WTC11 (cell line): Measurements from ENCODE around the gene ADAM19. TPM values are rescaled to one million over a fixed set of nuclear protein-coding genes. Genes with fewer than 3 reads are reported as not detected.

Experiments
- ATAC-seq: fragments of 200-7000 bp; cut with Tn5 transposase; 2 replicates; pipeline ENCODE4 v1.10.0; 2021; ENCODE audit warnings: mild to moderate bottlenecking, moderate library complexity
- CTCF ChIA-PET: fragments of 300-600 bp; sonication (Branson Sonifier 250); formaldehyde crosslinking; loops from one replicate; lab custom pipeline; 2021; ENCODE audit warnings: antibody characterized with exemption; lab: Charles Lee
- POLR2A ChIA-PET: fragments of 350-600 bp; sonication (Branson Sonifier 250); formaldehyde crosslinking; loops from one replicate; lab custom pipeline; 2021; ENCODE audit warnings: antibody characterized with exemption; lab: Charles Lee
- DNase-seq: peaks from one replicate; pipeline ENCODE4 v3.0.0; 2021; ENCODE audit warnings: low spot score
- H3K27ac Mint-ChIP-seq: 2 replicates; pipeline ENCODE4 v1.8.0; 2021; ENCODE audit warnings: mixed read lengths
- H3K27me3 Mint-ChIP-seq: 2 replicates; pipeline ENCODE4 v1.8.0; 2021; ENCODE audit warnings: low read depth, mild to moderate bottlenecking, moderate library complexity, mixed read lengths
- H3K36me3 Mint-ChIP-seq: 2 replicates; pipeline ENCODE4 v1.8.0; 2021; ENCODE audit warnings: mixed read lengths
- H3K4me1 Mint-ChIP-seq: 2 replicates; pipeline ENCODE4 v1.8.0; 2022; ENCODE audit warnings: mixed read lengths
- H3K4me3 Mint-ChIP-seq: 2 replicates; pipeline ENCODE4 v1.8.0; 2021; ENCODE audit warnings: mild to moderate bottlenecking, moderate library complexity, mixed read lengths
- H3K9me3 Mint-ChIP-seq: 2 replicates; pipeline ENCODE4 v1.8.0; 2021; ENCODE audit warnings: mixed read lengths
- AFF4 ChIP-seq: sonication (generic); formaldehyde crosslinking; IDR thresholded peaks from 2 replicates; pipeline ENCODE4 v1.8.1; 2023; ENCODE audit warnings: mild to moderate bottlenecking, missing genetic modification reagents, borderline replicate concordance
- CDX4 ChIP-seq: fragments of 250-450 bp; sonication (Bioruptor Pico); IDR thresholded peaks from 2 replicates; pipeline ENCODE4 v1.9.0; 2021; ENCODE audit warnings: moderate library complexity, mild to moderate bottlenecking, inconsistent platforms, borderline replicate concordance
- CREB1 ChIP-seq: sonication (generic); formaldehyde crosslinking; IDR thresholded peaks from 2 replicates; pipeline ENCODE4 v1.8.0; 2023; ENCODE audit warnings: mild to moderate bottlenecking, missing genetic modification reagents
- ELF4 ChIP-seq: sonication (generic); formaldehyde crosslinking; IDR thresholded peaks from 2 replicates; pipeline ENCODE4 v1.8.1; 2022; ENCODE audit warnings: low read depth, mild to moderate bottlenecking, moderate library complexity, missing genetic modification reagents
- ERG ChIP-seq: fragments of 250-450 bp; sonication (Bioruptor Pico); IDR thresholded peaks from 2 replicates; pipeline ENCODE4 v1.8.0; 2021; ENCODE audit warnings: mild to moderate bottlenecking
- ESRRA ChIP-seq: sonication (generic); formaldehyde crosslinking; IDR thresholded peaks from 2 replicates; pipeline ENCODE4 v1.8.1; 2022; ENCODE audit warnings: mild to moderate bottlenecking, missing genetic modification reagents, borderline replicate concordance
- FOXP4 ChIP-seq: sonication (generic); formaldehyde crosslinking; IDR thresholded peaks from 2 replicates; pipeline ENCODE4 v1.8.0; 2022; ENCODE audit warnings: mild to moderate bottlenecking, missing genetic modification reagents
- IRF2 ChIP-seq: sonication (generic); formaldehyde crosslinking; IDR thresholded peaks from 2 replicates; pipeline ENCODE4 v1.8.0; 2022; ENCODE audit warnings: low read depth, missing genetic modification reagents, borderline replicate concordance
- MLX ChIP-seq: sonication (generic); formaldehyde crosslinking; IDR thresholded peaks from 2 replicates; pipeline ENCODE4 v1.8.1; 2023; ENCODE audit warnings: mild to moderate bottlenecking, missing genetic modification reagents, moderate library complexity
- MYBL2 ChIP-seq: sonication (generic); formaldehyde crosslinking; IDR thresholded peaks from 2 replicates; pipeline ENCODE4 v1.8.1; 2023; ENCODE audit warnings: mild to moderate bottlenecking, moderate library complexity, missing genetic modification reagents
- PREB ChIP-seq: sonication (generic); formaldehyde crosslinking; IDR thresholded peaks from 2 replicates; pipeline ENCODE4 v1.8.1; 2022; ENCODE audit warnings: mild to moderate bottlenecking, missing genetic modification reagents, moderate library complexity, borderline replicate concordance
- PRRX2 ChIP-seq: fragments of 250-450 bp; sonication (Bioruptor Pico); IDR thresholded peaks from 2 replicates; pipeline ENCODE4 v1.8.0; 2021; ENCODE audit warnings: mild to moderate bottlenecking
- TCF7 ChIP-seq: sonication (generic); formaldehyde crosslinking; IDR thresholded peaks from 2 replicates; pipeline ENCODE4 v1.8.0; 2022; ENCODE audit warnings: mild to moderate bottlenecking, low read depth, missing genetic modification reagents, moderate library complexity
- ZNF121 ChIP-seq: sonication (generic); formaldehyde crosslinking; IDR thresholded peaks from 2 replicates; pipeline ENCODE4 v1.8.0; 2023; ENCODE audit warnings: missing genetic modification reagents
- ZNF263 ChIP-seq: sonication (generic); formaldehyde crosslinking; IDR thresholded peaks from 2 replicates; pipeline ENCODE4 v1.8.1; 2022; ENCODE audit warnings: low read depth, mild to moderate bottlenecking, moderate library complexity, missing genetic modification reagents
- ZNF317 ChIP-seq: sonication (generic); formaldehyde crosslinking; IDR thresholded peaks from 2 replicates; pipeline ENCODE4 v1.8.1; 2023; ENCODE audit warnings: low read depth, mild to moderate bottlenecking, moderate library complexity, missing genetic modification reagents, borderline replicate concordance
- ZNF416 ChIP-seq: fragments of 250-450 bp; sonication (Bioruptor Pico); IDR thresholded peaks from 2 replicates; pipeline ENCODE4 v1.9.0; 2021; ENCODE audit warnings: mild to moderate bottlenecking, inconsistent platforms
- ZNF425 ChIP-seq: fragments of 250-450 bp; sonication (Bioruptor Pico); conservative IDR thresholded peaks from 2 replicates; pipeline ENCODE4 v1.9.0; 2021; ENCODE audit warnings: mild to moderate bottlenecking
- ZNF532 ChIP-seq: fragments of 250-450 bp; sonication (Bioruptor Pico); IDR thresholded peaks from 2 replicates; pipeline ENCODE4 v1.9.0; 2021; ENCODE audit warnings: mild to moderate bottlenecking, borderline replicate concordance
- total RNA-seq: library from RNA; stranded (reverse); gene quantifications from 3 replicates; pipeline ENCODE4 v1.2.3, GENCODE V29; 2021

The ADAM19 gene
- total RNA-seq, 1 experiment from 2014 or later: 28.6 TPM

- no peak for TF ChIP-seq ZNF416
- no peak for TF ChIP-seq PREB
- no peak for TF ChIP-seq MLX (CRISPR knock-in tag)
- TF ChIP-seq ZNF532 (CRISPR knock-in tag): no peak
- TF ChIP-seq ELF4 (CRISPR knock-in tag): no peak
- no peak for TF ChIP-seq ZNF425 (CRISPR knock-in tag)
Observed at GRCh38 chr5:157550663-157551062, 24.9 kb downstream of the ADAM19 start (continued).

GRCh38 chr5:157549954-157550549, 25.5 kb downstream of the ADAM19 start:
- no peak for ATAC-seq
- CTCF ChIA-PET: no interaction called here
- POLR2A ChIA-PET: no interaction called here
- no peak for TF ChIP-seq MYBL2 (CRISPR knock-in tag)
- no peak for TF ChIP-seq TCF7 (CRISPR knock-in tag)
- TF ChIP-seq ERG (CRISPR knock-in tag): no peak
- no peak for TF ChIP-seq PRRX2
- TF ChIP-seq IRF2: no peak
- TF ChIP-seq CREB1 (CRISPR knock-in tag): no peak
- TF ChIP-seq CDX4 (CRISPR knock-in tag): no peak
- TF ChIP-seq FOXP4: no peak
- no peak for TF ChIP-seq AFF4 (CRISPR knock-in tag)
- no peak for TF ChIP-seq ZNF263 (CRISPR knock-in tag)
- TF ChIP-seq ZNF317 (CRISPR knock-in tag): no peak
- TF ChIP-seq ESRRA (CRISPR knock-in tag): no peak
- TF ChIP-seq ZNF416: no peak
- TF ChIP-seq ZNF121: no peak

More at GRCh38 chr5:157549954-157550549, 25.5 kb downstream of the ADAM19 start:
- Mint-ChIP-seq H3K4me1 (peaks cover 19% of the 10 kb centered on the region), H3K27me3 (no peaks in the 10 kb centered on the region), H3K9me3 (peaks cover 4% of the 10 kb centered on the region), H3K4me3 (no peak overlapping the region), H3K36me3 (peaks cover 5% of the 10 kb centered on the region; the same call in 1 of the 2 replicates), H3K27ac (no peak overlapping the region)
- DNase-seq: no peak
